ENCODE results near the gene AQP2.
"Not testable (repeated sequence)": the region's sequence is repeated elsewhere in the genome, so short reads cannot be mapped to it uniquely, and the experiment has no call there.

AQP2 gene

GRCh38 chr12:49985981-49986380, 35.4 kb downstream of the AQP2 start:
- no peak for FAIRE-seq
- no peak for DNase-seq (ENCODE audit: low spot score)

- not testable (repeated sequence) for DNase-seq (ENCODE audit: low spot score); FAIRE-seq
Measured at GRCh38 chr12:49986476-49986875, 35.9 kb downstream of the AQP2 start.

- no peak for DNase-seq (ENCODE audit: low spot score)
Measured at GRCh38 chr12:49987625-49988303, 37.2 kb downstream of the AQP2 start.

GRCh38 chr12:49989400-49989799, 38.9 kb downstream of the AQP2 start:
- DNase-seq (ENCODE audit: low spot score); FAIRE-seq: not testable (repeated sequence)

More at GRCh38 chr12:49987625-49988303, 37.2 kb downstream of the AQP2 start:
- FAIRE-seq = no peak

GRCh38 chr12:49990273-49990672, 39.7 kb downstream of the AQP2 start:
- FAIRE-seq = no peak
- no peak for DNase-seq (ENCODE audit: low spot score)

GRCh38 chr12:49998453-49998852, 47.9 kb downstream of the AQP2 start:
- DNase-seq (ENCODE audit: low spot score) = no peak
- FAIRE-seq = no peak

GRCh38 chr12:50003595-50003994, 53.1 kb downstream of the AQP2 start:
- DNase-seq (ENCODE audit: low spot score) (no peak), FAIRE-seq (no peak)

- no peak for FAIRE-seq
- no peak for DNase-seq (ENCODE audit: low spot score)
Measured at GRCh38 chr12:50004696-50005095, 54.2 kb downstream of the AQP2 start.

GRCh38 chr12:50005175-50005574, 54.6 kb downstream of the AQP2 start:
- no peak for FAIRE-seq

GRCh38 chr12:50006280-50006679, 55.7 kb downstream of the AQP2 start:
- DNase-seq (ENCODE audit: low spot score) (no peak), FAIRE-seq (no peak)

More at GRCh38 chr12:50005175-50005574, 54.6 kb downstream of the AQP2 start:
- no peak for DNase-seq (ENCODE audit: low spot score)

- FAIRE-seq = no peak
- no peak for DNase-seq (ENCODE audit: low spot score)
Measured at GRCh38 chr12:50006754-50007442, 56.4 kb downstream of the AQP2 start.
